ENCODE results near the gene PILRA.
"Not testable (repeated sequence)": the region's sequence is repeated elsewhere in the genome, so short reads cannot be mapped to it uniquely, and the experiment has no call there.

PILRA gene

GRCh38 chr7:100438172-100438571 is 64.9 kb downstream of the PILRA start:
- Mint-ChIP-seq H3K27ac (ENCODE audit: low read depth) (no peak overlapping the region), H3K4me3 (no peak overlapping the region)
- ATAC-seq (replicated peaks; ENCODE audit: extremely low read depth, poor library complexity, severe bottlenecking): no peak

GRCh38 chr7:100438731-100439130 is 65.4 kb downstream of the PILRA start:
- DNase-seq (ENCODE audit: low spot score in 2 of 2); H3K27ac Mint-ChIP-seq (ENCODE audit: low read depth); ATAC-seq (replicated peaks; ENCODE audit: extremely low read depth, poor library complexity, severe bottlenecking); H3K4me3 Mint-ChIP-seq; H3K9me3 Mint-ChIP-seq; H3K27me3 Mint-ChIP-seq: not testable (repeated sequence)
- peaks cover 25% of the 10 kb centered on the region for H3K4me1 Mint-ChIP-seq
- peaks cover 12% of the 10 kb centered on the region for H3K36me3 Mint-ChIP-seq (ENCODE audit: insufficient read depth)

More at GRCh38 chr7:100438172-100438571, 64.9 kb downstream of the PILRA start:
- peaks cover 29% of the 10 kb centered on the region for H3K4me1 Mint-ChIP-seq
- no peaks in the 10 kb centered on the region for H3K9me3 Mint-ChIP-seq
- no peaks in the 10 kb centered on the region for H3K27me3 Mint-ChIP-seq
- peaks cover 18% of the 10 kb centered on the region for H3K36me3 Mint-ChIP-seq (ENCODE audit: insufficient read depth)
- no peak for DNase-seq (ENCODE audit: low spot score in 2 of 2)

- not testable (repeated sequence) for H3K27ac Mint-ChIP-seq (ENCODE audit: low read depth); H3K4me3 Mint-ChIP-seq; H3K27me3 Mint-ChIP-seq
Measured at GRCh38 chr7:100439244-100439643, 66.0 kb downstream of the PILRA start.

GRCh38 chr7:100441641-100442535 is 68.6 kb downstream of the PILRA start:
- ATAC-seq (replicated peaks; ENCODE audit: extremely low read depth, poor library complexity, severe bottlenecking) (no peak), DNase-seq (ENCODE audit: low spot score in 2 of 2) (no peak)
- no peaks in the 10 kb centered on the region for H3K9me3 Mint-ChIP-seq
- peaks cover 2% of the 10 kb centered on the region for H3K36me3 Mint-ChIP-seq (ENCODE audit: insufficient read depth)
- H3K27me3 Mint-ChIP-seq: no peaks in the 10 kb centered on the region
- no peak overlapping the region for H3K27ac Mint-ChIP-seq (ENCODE audit: low read depth)
- H3K4me1 Mint-ChIP-seq: peaks cover 5% of the 10 kb centered on the region
- H3K4me3 Mint-ChIP-seq: no peak overlapping the region

More at GRCh38 chr7:100439244-100439643, 66.0 kb downstream of the PILRA start:
- not testable (repeated sequence) for ATAC-seq (replicated peaks; ENCODE audit: extremely low read depth, poor library complexity, severe bottlenecking); H3K9me3 Mint-ChIP-seq; DNase-seq (ENCODE audit: low spot score in 2 of 2)
- Mint-ChIP-seq H3K36me3 (ENCODE audit: insufficient read depth) (peaks cover 12% of the 10 kb centered on the region), H3K4me1 (peaks cover 22% of the 10 kb centered on the region)

GRCh38 chr7:100443096-100443840 is 70.0 kb downstream of the PILRA start:
- DNase-seq (ENCODE audit: low spot score in 2 of 2): no peak
- ATAC-seq (replicated peaks; ENCODE audit: extremely low read depth, poor library complexity, severe bottlenecking): no peak
- peaks cover 5% of the 10 kb centered on the region for H3K4me1 Mint-ChIP-seq
- peaks cover 2% of the 10 kb centered on the region for H3K36me3 Mint-ChIP-seq (ENCODE audit: insufficient read depth)
- H3K4me3 Mint-ChIP-seq: no peak overlapping the region
- H3K27ac Mint-ChIP-seq (ENCODE audit: low read depth): peak overlapping the region; percentile 36
- H3K27me3 Mint-ChIP-seq: no peaks in the 10 kb centered on the region
- no peaks in the 10 kb centered on the region for H3K9me3 Mint-ChIP-seq

- no peak overlapping the region for H3K4me3 Mint-ChIP-seq
- peaks cover 5% of the 10 kb centered on the region for H3K4me1 Mint-ChIP-seq
- ATAC-seq (replicated peaks; ENCODE audit: extremely low read depth, poor library complexity, severe bottlenecking): no peak
- no peaks in the 10 kb centered on the region for H3K27me3 Mint-ChIP-seq
- H3K9me3 Mint-ChIP-seq: no peaks in the 10 kb centered on the region
- peaks cover 2% of the 10 kb centered on the region for H3K36me3 Mint-ChIP-seq (ENCODE audit: insufficient read depth)
- no peak overlapping the region for H3K27ac Mint-ChIP-seq (ENCODE audit: low read depth)
- DNase-seq (ENCODE audit: low spot score in 2 of 2): no peak
Measured at GRCh38 chr7:100444311-100445278, 71.3 kb downstream of the PILRA start.

GRCh38 chr7:100446040-100446439 is 72.8 kb downstream of the PILRA start:
- Mint-ChIP-seq H3K4me3 (no peak overlapping the region), H3K27ac (ENCODE audit: low read depth) (no peak overlapping the region), H3K27me3 (no peaks in the 10 kb centered on the region), H3K4me1 (peaks cover 5% of the 10 kb centered on the region), H3K36me3 (ENCODE audit: insufficient read depth) (peaks cover 2% of the 10 kb centered on the region), H3K9me3 (no peaks in the 10 kb centered on the region)
- DNase-seq (ENCODE audit: low spot score in 2 of 2): no peak
- ATAC-seq (replicated peaks; ENCODE audit: extremely low read depth, poor library complexity, severe bottlenecking): no peak

GRCh38 chr7:100447363-100447762 is 74.1 kb downstream of the PILRA start:
- DNase-seq (ENCODE audit: low spot score in 2 of 2); H3K27me3 Mint-ChIP-seq; H3K27ac Mint-ChIP-seq (ENCODE audit: low read depth); H3K4me1 Mint-ChIP-seq; ATAC-seq (replicated peaks; ENCODE audit: extremely low read depth, poor library complexity, severe bottlenecking); H3K9me3 Mint-ChIP-seq; H3K36me3 Mint-ChIP-seq (ENCODE audit: insufficient read depth); H3K4me3 Mint-ChIP-seq: not testable (repeated sequence)

GRCh38 chr7:100449190-100449795 is 76.0 kb downstream of the PILRA start:
- no peaks in the 10 kb centered on the region for H3K27me3 Mint-ChIP-seq
- H3K36me3 Mint-ChIP-seq (ENCODE audit: insufficient read depth): peaks cover 2% of the 10 kb centered on the region
- H3K27ac Mint-ChIP-seq (ENCODE audit: low read depth): no peak overlapping the region
- no peaks in the 10 kb centered on the region for H3K4me1 Mint-ChIP-seq
- H3K4me3 Mint-ChIP-seq: peak overlapping the region; percentile 32
- H3K9me3 Mint-ChIP-seq: no peaks in the 10 kb centered on the region
- DNase-seq (ENCODE audit: low spot score in 2 of 2): no peak
- no peak for ATAC-seq (replicated peaks; ENCODE audit: extremely low read depth, poor library complexity, severe bottlenecking)
